GM23338 (cell line): ENCODE data around the gene SLC2A8. TPM values are rescaled to one million over a fixed set of nuclear protein-coding genes. Genes with fewer than 3 reads are reported as not detected.

Experiments
- ATAC-seq: fragments of 200-7000 bp; cut with Tn5 transposase; 3 replicates; pipeline ENCODE4 v1.9.1; 2020
- DNase-seq: peaks from one replicate; pipeline ENCODE4 v3.0.0-alpha.2; 2015; ENCODE audit warnings: low spot score
- H2AFZ ChIP-seq: fragments of 200-600 bp; sonication (generic); 2 replicates; pipeline ENCODE4 v1.8.0; 2016; ENCODE audit warnings: antibody characterized with exemption, mild to moderate bottlenecking, moderate library complexity
- H3F3A ChIP-seq: fragments of 200-600 bp; sonication (generic); replicated peaks from 2 replicates; pipeline ENCODE4 v1.8.0; 2017; ENCODE audit warnings: antibody characterized with exemption, mixed run types, low read depth
- H3K27ac ChIP-seq: fragments of 200-600 bp; sonication (generic); 2 replicates; pipeline ENCODE4 v1.6.1; 2016; ENCODE audit warnings: low read depth
- H3K27me3 ChIP-seq: fragments of 200-600 bp; sonication (generic); 2 replicates; pipeline ENCODE4 v1.8.0; 2016; ENCODE audit warnings: mild to moderate bottlenecking, mixed run types, moderate library complexity; ENCODE audit not compliant: insufficient read depth
- H3K36me3 ChIP-seq: fragments of 200-600 bp; sonication (generic); 2 replicates; pipeline ENCODE4 v1.8.0; 2016; ENCODE audit warnings: mild to moderate bottlenecking; ENCODE audit not compliant: insufficient read depth
- H3K4me1 ChIP-seq: fragments of 200-600 bp; sonication (generic); 2 replicates; pipeline ENCODE4 v1.8.0; 2016; ENCODE audit warnings: mild to moderate bottlenecking, moderate library complexity; ENCODE audit not compliant: insufficient read depth
- H3K4me2 ChIP-seq: fragments of 200-600 bp; sonication (generic); 2 replicates; pipeline ENCODE4 v1.7.1; 2017; ENCODE audit warnings: mixed run types
- H3K4me3 ChIP-seq: fragments of 200-600 bp; sonication (generic); 2 replicates; pipeline ENCODE4 v1.6.1; 2016; ENCODE audit warnings: mixed run types
- H3K79me2 ChIP-seq: fragments of 200-600 bp; sonication (generic); replicated peaks from 2 replicates; pipeline ENCODE4 v1.8.0; 2017; ENCODE audit warnings: mild to moderate bottlenecking; ENCODE audit not compliant: insufficient read depth
- H3K9me2 ChIP-seq: fragments of 200-600 bp; sonication (generic); 2 replicates; pipeline ENCODE4 v1.8.0; 2017; ENCODE audit not compliant: insufficient read depth
- H4K20me1 ChIP-seq: fragments of 200-600 bp; sonication (generic); replicated peaks from 2 replicates; pipeline ENCODE4 v1.8.0; 2017; ENCODE audit warnings: mild to moderate bottlenecking; ENCODE audit not compliant: insufficient read depth
- H3K27ac Mint-ChIP-seq: 2 replicates; pipeline ENCODE4 v1.8.0; 2020; ENCODE audit warnings: inconsistent platforms, mild to moderate bottlenecking, moderate library complexity, mixed read lengths
- H3K27me3 Mint-ChIP-seq: 3 replicates; pipeline ENCODE4 v1.8.0; 2022; ENCODE audit warnings: low read depth, mild to moderate bottlenecking, moderate library complexity, mixed read lengths, inconsistent platforms; ENCODE audit not compliant: insufficient read depth, poor library complexity
- H3K36me3 Mint-ChIP-seq: 3 replicates; pipeline ENCODE4 v1.8.0; 2021; ENCODE audit warnings: low read depth, mild to moderate bottlenecking, inconsistent platforms, moderate library complexity, mixed read lengths
- H3K4me1 Mint-ChIP-seq: 3 replicates; pipeline ENCODE4 v1.8.0; 2020; ENCODE audit warnings: mild to moderate bottlenecking, inconsistent platforms, mixed read lengths
- H3K4me3 Mint-ChIP-seq: 3 replicates; pipeline ENCODE4 v1.8.0; 2021; ENCODE audit warnings: moderate library complexity, mild to moderate bottlenecking, inconsistent platforms, mixed read lengths
- H3K9me3 Mint-ChIP-seq: 3 replicates; pipeline ENCODE4 v1.8.0; 2020; ENCODE audit warnings: moderate library complexity, mild to moderate bottlenecking, inconsistent platforms, mixed read lengths
- CREB1 ChIP-seq: fragments of 250-450 bp; sonication (Bioruptor Pico); IDR thresholded peaks from 2 replicates; pipeline ENCODE4 v1.5.0; 2020; ENCODE audit warnings: low read depth, mild to moderate bottlenecking, moderate library complexity
- EZH2phosphoT487 ChIP-seq: fragments of 200-600 bp; sonication (generic); IDR thresholded peaks from one replicate; pipeline ENCODE4 v1.8.1; 2018; ENCODE audit warnings: antibody characterized with exemption; ENCODE audit not compliant: unreplicated experiment
- JUNB ChIP-seq: IDR thresholded peaks from one replicate; pipeline ENCODE4 v1.6.1; 2016; ENCODE audit warnings: antibody characterized with exemption; ENCODE audit not compliant: unreplicated experiment
- NANOG ChIP-seq: IDR thresholded peaks from 2 replicates; pipeline ENCODE4 v1.6.1; 2016; ENCODE audit warnings: antibody characterized with exemption, borderline replicate concordance
- POLR2AphosphoS5 ChIP-seq: IDR thresholded peaks from 2 replicates; pipeline ENCODE4 v1.6.1; 2016; ENCODE audit warnings: antibody characterized with exemption, low read depth
- STAT1 ChIP-seq: IDR thresholded peaks from one replicate; pipeline ENCODE4 v1.6.1; 2016; ENCODE audit warnings: antibody characterized with exemption; ENCODE audit not compliant: unreplicated experiment
- polyA plus RNA-seq: library from polyadenylated mRNA; unstranded; fragments of >200 nt; fragmentation: Nextera tagmentation; extraction: Ambion mirVana; gene quantifications from 2 replicates; pipeline ENCODE4 v1.2.1, GENCODE V29; 2016
- total RNA-seq: library from RNA; depleted of rRNA; stranded (reverse); fragments of >200 nt; shearing (Covaris generic); gene quantifications from 2 replicates; pipeline ENCODE4 v1.2.3, GENCODE V29; 2014
- TF ChIP-seq, protein P1 (sequence below): fragments of 250-450 bp; sonication (Bioruptor Pico); IDR thresholded peaks from 2 replicates; pipeline ENCODE4 v1.5.0; 2020; ENCODE audit warnings: mild to moderate bottlenecking, moderate library complexity
- TF ChIP-seq, protein P2 (sequence below), 2 experiments: fragments of 200-600 bp in 1 of 2; sonication (generic) in 1 of 2; conservative IDR thresholded peaks; 2 replicates each; pipeline versions ENCODE4 v1.5.1 to v1.6.1; 2016 to 2017; ENCODE audit warnings: antibody characterized with exemption in 2 of 2, low read depth in 2 of 2, mild to moderate bottlenecking in 2 of 2, moderate library complexity in 1 of 2
- TF ChIP-seq, protein P3 (sequence below): IDR thresholded peaks from one replicate; pipeline ENCODE4 v1.6.1; 2018; ENCODE audit warnings: antibody characterized with exemption; ENCODE audit not compliant: unreplicated experiment

SLC2A8 gene
- total and polyA plus RNA-seq, 2 experiments from 2014 or later, result 16.3 to 34.1 TPM

DNA sequence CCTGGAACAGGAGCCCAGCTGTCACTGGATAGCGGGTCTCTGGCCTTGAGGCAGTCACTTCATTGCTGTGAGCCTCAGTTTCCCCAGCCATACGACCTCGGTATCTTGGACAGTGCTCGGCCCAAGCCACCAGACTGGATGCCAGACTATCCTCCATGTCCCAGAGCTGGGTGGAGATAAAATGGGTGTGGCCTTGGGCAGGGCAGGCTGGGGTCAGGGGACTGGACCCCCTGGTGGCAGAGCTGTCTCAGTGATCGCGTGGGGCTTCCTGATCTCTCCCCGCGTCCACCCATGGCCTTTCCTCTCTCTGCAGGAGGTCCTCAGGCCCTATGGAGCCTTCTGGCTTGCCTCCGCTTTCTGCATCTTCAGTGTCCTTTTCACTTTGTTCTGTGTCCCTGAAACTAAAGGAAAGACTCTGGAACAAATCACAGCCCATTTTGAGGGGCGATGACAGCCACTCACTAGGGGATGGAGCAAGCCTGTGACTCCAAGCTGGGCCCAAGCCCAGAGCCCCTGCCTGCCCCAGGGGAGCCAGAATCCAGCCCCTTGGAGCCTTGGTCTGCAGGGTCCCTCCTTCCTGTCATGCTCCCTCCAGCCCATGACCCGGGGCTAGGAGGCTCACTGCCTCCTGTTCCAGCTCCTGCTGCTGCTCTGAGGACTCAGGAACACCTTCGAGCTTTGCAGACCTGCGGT is 10.0 kb downstream of the SLC2A8 start (continued):
- TF ChIP-seq, protein P1, sequence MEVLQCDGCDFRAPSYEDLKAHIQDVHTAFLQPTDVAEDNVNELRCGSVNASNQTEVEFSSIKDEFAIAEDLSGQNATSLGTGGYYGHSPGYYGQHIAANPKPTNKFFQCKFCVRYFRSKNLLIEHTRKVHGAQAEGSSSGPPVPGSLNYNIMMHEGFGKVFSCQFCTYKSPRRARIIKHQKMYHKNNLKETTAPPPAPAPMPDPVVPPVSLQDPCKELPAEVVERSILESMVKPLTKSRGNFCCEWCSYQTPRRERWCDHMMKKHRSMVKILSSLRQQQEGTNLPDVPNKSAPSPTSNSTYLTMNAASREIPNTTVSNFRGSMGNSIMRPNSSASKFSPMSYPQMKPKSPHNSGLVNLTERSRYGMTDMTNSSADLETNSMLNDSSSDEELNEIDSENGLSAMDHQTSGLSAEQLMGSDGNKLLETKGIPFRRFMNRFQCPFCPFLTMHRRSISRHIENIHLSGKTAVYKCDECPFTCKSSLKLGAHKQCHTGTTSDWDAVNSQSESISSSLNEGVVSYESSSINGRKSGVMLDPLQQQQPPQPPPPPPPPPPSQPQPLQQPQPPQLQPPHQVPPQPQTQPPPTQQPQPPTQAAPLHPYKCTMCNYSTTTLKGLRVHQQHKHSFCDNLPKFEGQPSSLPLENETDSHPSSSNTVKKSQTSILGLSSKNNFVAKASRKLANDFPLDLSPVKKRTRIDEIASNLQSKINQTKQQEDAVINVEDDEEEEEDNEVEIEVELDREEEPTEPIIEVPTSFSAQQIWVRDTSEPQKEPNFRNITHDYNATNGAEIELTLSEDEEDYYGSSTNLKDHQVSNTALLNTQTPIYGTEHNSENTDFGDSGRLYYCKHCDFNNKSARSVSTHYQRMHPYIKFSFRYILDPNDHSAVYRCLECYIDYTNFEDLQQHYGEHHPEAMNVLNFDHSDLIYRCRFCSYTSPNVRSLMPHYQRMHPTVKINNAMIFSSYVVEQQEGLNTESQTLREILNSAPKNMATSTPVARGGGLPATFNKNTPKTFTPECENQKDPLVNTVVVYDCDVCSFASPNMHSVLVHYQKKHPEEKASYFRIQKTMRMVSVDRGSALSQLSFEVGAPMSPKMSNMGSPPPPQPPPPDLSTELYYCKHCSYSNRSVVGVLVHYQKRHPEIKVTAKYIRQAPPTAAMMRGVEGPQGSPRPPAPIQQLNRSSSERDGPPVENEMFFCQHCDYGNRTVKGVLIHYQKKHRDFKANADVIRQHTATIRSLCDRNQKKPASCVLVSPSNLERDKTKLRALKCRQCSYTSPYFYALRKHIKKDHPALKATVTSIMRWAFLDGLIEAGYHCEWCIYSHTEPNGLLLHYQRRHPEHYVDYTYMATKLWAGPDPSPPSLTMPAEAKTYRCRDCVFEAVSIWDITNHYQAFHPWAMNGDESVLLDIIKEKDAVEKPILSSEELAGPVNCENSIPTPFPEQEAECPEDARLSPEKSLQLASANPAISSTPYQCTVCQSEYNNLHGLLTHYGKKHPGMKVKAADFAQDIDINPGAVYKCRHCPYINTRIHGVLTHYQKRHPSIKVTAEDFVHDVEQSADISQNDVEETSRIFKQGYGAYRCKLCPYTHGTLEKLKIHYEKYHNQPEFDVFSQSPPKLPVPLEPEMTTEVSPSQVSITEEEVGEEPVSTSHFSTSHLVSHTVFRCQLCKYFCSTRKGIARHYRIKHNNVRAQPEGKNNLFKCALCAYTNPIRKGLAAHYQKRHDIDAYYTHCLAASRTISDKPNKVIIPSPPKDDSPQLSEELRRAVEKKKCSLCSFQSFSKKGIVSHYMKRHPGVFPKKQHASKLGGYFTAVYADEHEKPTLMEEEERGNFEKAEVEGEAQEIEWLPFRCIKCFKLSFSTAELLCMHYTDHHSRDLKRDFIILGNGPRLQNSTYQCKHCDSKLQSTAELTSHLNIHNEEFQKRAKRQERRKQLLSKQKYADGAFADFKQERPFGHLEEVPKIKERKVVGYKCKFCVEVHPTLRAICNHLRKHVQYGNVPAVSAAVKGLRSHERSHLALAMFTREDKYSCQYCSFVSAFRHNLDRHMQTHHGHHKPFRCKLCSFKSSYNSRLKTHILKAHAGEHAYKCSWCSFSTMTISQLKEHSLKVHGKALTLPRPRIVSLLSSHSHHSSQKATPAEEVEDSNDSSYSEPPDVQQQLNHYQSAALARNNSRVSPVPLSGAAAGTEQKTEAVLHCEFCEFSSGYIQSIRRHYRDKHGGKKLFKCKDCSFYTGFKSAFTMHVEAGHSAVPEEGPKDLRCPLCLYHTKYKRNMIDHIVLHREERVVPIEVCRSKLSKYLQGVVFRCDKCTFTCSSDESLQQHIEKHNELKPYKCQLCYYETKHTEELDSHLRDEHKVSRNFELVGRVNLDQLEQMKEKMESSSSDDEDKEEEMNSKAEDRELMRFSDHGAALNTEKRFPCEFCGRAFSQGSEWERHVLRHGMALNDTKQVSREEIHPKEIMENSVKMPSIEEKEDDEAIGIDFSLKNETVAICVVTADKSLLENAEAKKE, result no peak
- TF ChIP-seq CREB1 (CRISPR knock-in tag) (no peak), EZH2phosphoT487 (no peak), POLR2AphosphoS5 (no peak), NANOG (no peak)

DNA sequence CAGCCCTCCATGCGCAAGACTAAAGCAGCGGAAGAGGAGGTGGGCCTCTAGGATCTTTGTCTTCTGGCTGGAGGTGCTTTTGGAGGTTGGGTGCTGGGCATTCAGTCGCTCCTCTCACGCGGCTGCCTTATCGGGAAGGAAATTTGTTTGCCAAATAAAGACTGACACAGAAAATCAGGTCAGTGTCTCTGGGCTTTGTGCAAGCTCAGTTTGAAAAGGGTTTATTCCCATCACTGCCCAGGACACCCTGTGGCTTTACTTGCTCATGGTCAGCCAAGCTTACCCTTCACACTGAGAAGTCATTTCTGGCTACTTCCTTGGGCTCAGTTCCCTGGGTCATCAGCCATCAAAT is 10.5 kb downstream of the SLC2A8 start:
- no peaks in the 10 kb centered on the region for H4K20me1 ChIP-seq
- no peak for ATAC-seq
- no peaks in the 10 kb centered on the region for H3K4me1 ChIP-seq
- peaks cover 2% of the 10 kb centered on the region; the same call in 2 of the 3 replicates for H3K4me1 Mint-ChIP-seq
- H3K36me3 Mint-ChIP-seq, result peaks cover 2% of the 10 kb centered on the region
- no peak overlapping the region for H2AFZ ChIP-seq
- no peak overlapping the region for H3K4me3 ChIP-seq
- no peak overlapping the region for H3K4me3 Mint-ChIP-seq
- H3F3A ChIP-seq, result no peaks in the 10 kb centered on the region
- H3K9me2 ChIP-seq, result no peaks in the 10 kb centered on the region
- H3K27me3 ChIP-seq, result no peaks in the 10 kb centered on the region
- no peak overlapping the region for H3K27ac Mint-ChIP-seq
- no peaks in the 10 kb centered on the region for H3K79me2 ChIP-seq
- no peak overlapping the region for H3K4me2 ChIP-seq
- DNase-seq, result no peak
- peak overlapping the region; percentile 69; the same call in 1 of the 2 replicates for H3K27ac ChIP-seq
- H3K27me3 Mint-ChIP-seq, result peaks cover 10% of the 10 kb centered on the region
- no peaks in the 10 kb centered on the region for H3K9me3 Mint-ChIP-seq
- H3K36me3 ChIP-seq, result no peaks in the 10 kb centered on the region
- TF ChIP-seq STAT1, result no peak
- TF ChIP-seq, protein P2, sequence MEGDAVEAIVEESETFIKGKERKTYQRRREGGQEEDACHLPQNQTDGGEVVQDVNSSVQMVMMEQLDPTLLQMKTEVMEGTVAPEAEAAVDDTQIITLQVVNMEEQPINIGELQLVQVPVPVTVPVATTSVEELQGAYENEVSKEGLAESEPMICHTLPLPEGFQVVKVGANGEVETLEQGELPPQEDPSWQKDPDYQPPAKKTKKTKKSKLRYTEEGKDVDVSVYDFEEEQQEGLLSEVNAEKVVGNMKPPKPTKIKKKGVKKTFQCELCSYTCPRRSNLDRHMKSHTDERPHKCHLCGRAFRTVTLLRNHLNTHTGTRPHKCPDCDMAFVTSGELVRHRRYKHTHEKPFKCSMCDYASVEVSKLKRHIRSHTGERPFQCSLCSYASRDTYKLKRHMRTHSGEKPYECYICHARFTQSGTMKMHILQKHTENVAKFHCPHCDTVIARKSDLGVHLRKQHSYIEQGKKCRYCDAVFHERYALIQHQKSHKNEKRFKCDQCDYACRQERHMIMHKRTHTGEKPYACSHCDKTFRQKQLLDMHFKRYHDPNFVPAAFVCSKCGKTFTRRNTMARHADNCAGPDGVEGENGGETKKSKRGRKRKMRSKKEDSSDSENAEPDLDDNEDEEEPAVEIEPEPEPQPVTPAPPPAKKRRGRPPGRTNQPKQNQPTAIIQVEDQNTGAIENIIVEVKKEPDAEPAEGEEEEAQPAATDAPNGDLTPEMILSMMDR (conservative IDR thresholded peaks at IDR 0.05; ENCODE audit: low read depth in 2 of 2), result no peak
- no peak for TF ChIP-seq POLR2AphosphoS5
- TF ChIP-seq, protein P3, sequence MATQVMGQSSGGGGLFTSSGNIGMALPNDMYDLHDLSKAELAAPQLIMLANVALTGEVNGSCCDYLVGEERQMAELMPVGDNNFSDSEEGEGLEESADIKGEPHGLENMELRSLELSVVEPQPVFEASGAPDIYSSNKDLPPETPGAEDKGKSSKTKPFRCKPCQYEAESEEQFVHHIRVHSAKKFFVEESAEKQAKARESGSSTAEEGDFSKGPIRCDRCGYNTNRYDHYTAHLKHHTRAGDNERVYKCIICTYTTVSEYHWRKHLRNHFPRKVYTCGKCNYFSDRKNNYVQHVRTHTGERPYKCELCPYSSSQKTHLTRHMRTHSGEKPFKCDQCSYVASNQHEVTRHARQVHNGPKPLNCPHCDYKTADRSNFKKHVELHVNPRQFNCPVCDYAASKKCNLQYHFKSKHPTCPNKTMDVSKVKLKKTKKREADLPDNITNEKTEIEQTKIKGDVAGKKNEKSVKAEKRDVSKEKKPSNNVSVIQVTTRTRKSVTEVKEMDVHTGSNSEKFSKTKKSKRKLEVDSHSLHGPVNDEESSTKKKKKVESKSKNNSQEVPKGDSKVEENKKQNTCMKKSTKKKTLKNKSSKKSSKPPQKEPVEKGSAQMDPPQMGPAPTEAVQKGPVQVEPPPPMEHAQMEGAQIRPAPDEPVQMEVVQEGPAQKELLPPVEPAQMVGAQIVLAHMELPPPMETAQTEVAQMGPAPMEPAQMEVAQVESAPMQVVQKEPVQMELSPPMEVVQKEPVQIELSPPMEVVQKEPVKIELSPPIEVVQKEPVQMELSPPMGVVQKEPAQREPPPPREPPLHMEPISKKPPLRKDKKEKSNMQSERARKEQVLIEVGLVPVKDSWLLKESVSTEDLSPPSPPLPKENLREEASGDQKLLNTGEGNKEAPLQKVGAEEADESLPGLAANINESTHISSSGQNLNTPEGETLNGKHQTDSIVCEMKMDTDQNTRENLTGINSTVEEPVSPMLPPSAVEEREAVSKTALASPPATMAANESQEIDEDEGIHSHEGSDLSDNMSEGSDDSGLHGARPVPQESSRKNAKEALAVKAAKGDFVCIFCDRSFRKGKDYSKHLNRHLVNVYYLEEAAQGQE, result no peak
- no peak for TF ChIP-seq CREB1 (CRISPR knock-in tag)
- TF ChIP-seq JUNB, result no peak
